Loucy (cell line): ENCODE measurements around the gene MN1.

Experiments used
- EZH2phosphoT487 ChIP-seq: fragments of 200-600 bp; IDR thresholded peaks from 2 replicates; pipeline ENCODE4 v1.6.1; 2018; ENCODE audit warnings: antibody characterized with exemption, mild to moderate bottlenecking, moderate library complexity, borderline replicate concordance
- TF ChIP-seq, protein P1 (sequence below): fragments of 200-600 bp; sonication (generic); conservative IDR thresholded peaks from 2 replicates; pipeline ENCODE4 v1.5.1; 2014; ENCODE audit warnings: mild to moderate bottlenecking, antibody characterized with exemption, low read length

DNA sequence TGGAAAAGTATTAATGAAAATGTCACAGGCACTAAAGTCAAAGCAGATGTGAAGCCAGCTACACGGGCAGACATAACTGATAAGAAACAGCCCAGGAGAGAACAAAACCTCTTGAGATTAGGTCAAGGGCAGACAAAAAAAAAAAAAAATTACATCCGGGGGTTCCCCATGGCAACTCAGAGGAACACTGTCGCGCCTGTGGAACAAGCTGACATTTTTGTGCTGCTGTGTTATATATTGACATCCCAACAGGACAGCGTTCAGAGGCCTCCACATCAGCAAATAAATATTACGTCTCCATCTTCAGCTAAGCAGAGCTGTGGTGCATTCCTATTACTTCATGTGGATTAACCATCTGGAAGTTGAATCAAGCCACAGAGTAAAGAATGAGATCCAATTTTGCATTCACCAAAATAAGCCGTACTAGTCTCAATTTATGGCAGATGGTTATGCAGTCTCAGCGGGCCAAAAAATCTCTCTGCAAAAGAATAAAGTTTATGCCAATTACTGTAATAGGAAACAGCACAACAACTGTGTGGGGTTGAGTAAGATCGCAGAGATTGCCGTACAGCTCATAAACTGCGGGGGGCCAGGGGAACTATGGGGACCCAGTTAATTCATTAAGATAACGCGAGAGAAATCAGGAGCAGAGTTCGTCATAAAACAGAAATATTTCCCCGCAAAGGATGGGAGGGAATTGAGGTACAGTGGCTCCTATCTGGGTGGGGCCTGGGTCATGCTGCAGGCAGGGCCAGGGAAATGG, 41.3 kb upstream of the MN1 start:
- TF ChIP-seq, protein P1, sequence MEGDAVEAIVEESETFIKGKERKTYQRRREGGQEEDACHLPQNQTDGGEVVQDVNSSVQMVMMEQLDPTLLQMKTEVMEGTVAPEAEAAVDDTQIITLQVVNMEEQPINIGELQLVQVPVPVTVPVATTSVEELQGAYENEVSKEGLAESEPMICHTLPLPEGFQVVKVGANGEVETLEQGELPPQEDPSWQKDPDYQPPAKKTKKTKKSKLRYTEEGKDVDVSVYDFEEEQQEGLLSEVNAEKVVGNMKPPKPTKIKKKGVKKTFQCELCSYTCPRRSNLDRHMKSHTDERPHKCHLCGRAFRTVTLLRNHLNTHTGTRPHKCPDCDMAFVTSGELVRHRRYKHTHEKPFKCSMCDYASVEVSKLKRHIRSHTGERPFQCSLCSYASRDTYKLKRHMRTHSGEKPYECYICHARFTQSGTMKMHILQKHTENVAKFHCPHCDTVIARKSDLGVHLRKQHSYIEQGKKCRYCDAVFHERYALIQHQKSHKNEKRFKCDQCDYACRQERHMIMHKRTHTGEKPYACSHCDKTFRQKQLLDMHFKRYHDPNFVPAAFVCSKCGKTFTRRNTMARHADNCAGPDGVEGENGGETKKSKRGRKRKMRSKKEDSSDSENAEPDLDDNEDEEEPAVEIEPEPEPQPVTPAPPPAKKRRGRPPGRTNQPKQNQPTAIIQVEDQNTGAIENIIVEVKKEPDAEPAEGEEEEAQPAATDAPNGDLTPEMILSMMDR, result no peak
- TF ChIP-seq EZH2phosphoT487, result no peak
